Cortex of kidney (tissue), 1 donor: ENCODE measurements around the gene MEG3.

Experiments used
- DNase-seq: peaks from one replicate; lab custom pipeline; 2025; lab: John Stamatoyannopoulos, UW

Gene MEG3

DNA sequence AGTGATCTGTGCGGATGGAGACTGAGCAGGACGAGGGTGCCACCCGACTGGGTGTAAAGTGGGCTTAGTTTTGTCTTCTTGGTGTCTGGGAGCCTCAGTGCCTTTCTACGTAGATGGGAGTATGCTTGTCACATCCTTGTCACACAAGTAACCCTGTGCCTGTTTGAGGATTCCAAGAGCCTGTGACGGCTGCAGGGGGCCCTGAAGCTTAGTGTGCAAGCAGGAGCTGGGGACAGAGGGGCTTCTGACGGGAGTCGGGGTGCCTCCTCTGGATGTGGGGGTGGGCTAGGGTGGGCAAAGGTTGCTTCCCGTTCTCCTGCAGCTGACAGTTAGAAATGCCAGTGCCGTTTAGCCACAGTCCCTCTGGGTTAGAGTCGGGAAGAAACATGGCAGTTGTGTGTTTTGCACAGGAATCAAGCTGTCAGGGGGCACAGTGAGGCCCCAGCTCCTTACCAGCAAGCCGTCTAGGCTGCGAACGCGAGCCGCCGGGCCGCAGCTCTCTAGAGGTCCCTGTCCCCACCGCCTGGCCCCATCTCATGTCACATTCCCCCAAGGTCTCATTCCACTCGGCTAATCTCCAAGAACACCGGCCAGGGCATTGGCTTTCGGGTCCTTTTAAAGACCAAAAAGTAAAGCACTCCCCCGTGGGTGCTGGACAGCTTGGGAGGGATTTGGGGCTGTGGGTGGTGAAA is 70.6 kb downstream of the MEG3 start:
- DNase-seq, result no peak

DNA sequence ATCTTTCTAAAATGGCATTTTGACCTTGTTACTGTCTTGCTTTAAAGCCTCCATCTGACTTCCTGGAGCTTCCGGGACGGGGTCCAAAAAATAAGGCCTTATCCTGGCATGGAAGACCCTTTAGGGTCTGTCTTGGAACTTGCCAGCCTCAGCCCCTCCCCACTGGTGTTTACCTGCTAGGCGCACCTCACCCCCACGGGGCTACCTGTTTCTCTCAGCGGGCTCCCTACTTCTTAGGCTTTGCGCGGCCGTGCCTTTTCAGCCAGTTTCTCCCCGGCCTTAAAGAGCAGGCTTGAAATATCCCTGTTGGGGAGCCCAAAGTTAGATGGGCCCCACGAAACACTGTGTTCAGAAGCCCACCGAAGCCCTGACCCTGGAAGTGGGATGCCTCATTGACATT is 72.5 kb downstream of the MEG3 start:
- DNase-seq, result no peak

DNA sequence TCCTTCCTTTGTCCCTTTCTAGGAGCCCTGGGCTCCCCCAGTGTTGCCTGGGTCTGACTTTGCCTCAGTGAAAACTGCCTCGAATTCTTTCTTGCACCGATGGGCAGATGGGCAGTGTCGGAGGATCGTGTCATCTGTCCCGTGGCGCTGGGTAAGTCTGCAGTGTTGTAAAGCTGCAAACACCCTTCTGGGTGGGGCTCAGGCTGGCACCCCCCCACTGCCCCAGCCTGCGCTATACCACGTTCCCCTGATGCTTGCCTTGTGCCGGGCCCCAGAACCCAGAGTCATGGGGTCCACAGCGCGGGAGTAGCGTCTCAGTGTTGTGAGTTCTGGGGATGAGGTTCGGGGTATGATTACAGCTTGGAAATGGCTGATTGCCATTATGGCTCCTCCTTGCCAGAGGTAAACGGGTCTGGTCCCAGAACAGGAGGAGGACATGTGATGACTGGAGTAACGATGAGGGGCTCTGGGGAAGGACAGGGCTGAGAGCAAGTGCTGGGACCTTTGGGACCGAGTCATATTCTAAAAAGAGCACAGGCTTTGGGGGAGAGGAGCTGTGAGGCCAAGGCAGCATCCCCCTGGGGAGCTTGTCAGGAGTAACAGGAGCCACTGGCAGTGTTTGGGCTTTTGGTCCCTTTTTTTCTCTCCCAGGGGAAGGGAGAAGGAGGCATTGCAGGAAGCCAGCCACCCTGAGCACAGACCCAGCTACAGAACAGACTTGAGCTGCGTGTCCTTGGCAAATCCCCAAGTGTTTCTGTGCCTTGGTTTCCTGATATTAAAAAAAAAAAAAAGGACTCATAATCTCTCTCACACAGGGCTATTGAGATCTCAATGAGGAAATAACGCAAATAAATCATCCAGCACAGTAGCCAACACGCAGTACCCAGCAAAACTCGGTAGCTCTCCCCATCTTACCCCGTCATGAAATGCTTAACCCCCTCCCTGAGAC is 73.3 kb downstream of the MEG3 start:
- no peak for DNase-seq

DNA sequence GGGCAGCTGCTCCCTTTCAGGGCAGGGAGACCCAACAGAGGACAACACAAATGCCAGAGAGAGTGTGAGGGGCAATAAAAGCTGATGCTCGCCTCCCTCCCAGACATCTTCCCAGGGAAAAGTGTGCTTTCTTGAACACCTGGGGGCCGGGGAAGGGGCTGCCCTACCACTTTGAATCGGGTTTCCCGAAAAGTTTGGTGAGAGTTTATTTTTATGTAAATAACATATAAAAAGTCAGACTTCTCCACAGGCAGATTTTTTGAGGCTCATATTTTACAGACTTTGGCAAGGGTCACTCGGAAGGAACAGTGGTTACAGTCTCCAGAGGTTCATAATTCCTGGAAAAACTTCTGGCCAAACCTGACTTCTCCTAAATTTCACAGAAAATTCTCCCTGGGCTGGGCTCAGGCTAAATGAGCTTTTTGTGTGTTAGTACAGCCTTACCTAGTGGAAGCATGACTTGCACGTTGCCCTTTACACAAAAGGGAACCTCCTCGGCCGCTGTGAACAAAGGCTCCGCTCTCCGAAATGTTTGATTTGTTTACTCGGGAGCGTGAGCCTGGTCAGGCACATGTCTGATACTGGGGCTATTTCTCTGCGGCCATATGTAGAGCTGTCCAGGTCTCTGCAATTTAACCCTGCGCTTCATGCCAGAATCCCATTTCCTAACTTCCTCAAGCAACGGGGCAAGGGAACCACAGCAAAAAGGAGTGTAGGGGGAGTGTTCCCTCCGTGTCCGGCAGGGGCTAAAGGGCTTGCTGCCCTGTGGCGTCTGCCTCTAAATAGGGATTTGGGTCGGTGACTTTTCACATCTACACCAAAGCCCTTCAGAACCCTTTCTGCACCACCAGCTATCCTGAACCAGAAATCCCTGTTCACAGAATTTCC is 74.2 kb downstream of the MEG3 start:
- DNase-seq, result no peak

DNA sequence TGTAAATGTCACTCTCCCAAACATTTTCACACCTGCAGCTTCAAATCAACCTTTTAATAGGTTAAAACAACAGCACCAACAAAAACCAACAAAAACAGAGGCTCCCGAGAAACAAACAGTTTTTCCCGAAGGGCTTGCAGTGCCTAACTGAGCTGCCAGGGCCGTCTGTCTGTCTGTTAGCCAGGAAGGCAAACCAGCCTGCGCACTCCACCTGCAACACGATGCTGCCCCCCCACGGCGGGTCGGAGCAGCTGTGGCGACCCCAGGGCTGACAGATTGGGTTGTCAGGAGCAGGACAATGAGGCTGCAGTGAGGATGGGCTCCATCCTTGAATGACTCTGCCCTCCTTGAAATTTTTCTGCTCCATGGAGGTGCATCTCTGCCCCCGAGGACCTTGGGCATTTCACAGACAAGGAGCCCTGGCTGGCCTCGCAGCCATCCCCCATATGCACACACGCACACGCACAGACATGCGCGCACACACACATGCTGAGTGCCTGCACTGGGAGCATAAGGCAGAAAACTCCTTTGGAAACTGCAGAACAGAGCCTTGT is 75.0 kb downstream of the MEG3 start:
- DNase-seq, result no peak

DNA sequence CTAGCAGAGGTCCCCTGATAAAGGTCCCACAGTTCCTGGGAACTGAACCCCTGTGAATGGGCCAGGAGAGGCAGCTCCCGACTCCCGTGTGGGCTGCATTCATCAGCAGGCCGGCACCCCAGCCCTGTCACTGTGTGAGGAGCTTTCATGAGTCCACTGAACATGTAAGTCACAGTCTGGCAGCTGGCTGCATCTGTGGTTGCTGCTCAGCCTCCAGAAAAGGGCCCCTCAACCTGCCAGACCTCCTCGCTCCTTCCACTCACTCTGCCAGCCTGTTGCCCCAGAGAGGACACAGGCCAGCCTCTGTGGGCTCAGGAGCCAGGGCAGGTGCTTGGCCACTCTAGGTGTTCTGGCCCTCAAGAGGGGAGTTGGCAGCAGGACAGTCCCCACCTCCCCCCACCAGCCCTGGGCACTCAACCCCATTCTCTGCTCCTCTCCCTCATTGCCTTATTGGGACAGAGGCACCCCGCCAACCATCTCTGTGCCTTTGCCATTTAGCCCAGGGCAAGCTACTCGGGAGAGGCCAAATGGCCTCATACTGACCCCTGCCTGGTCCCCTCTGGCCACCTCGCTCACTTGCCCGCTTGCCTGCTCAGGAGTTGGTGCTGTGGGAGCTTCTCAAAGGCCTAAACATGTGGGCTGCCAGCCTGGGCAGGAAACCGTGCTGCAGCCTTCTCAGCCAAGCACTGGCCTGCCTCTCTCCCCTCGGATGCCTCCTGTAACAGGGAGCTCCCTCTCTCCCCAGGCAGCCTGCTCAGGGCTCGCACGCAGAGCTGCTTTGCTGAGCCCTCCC is 75.7 kb downstream of the MEG3 start:
- DNase-seq, result no peak

DNA sequence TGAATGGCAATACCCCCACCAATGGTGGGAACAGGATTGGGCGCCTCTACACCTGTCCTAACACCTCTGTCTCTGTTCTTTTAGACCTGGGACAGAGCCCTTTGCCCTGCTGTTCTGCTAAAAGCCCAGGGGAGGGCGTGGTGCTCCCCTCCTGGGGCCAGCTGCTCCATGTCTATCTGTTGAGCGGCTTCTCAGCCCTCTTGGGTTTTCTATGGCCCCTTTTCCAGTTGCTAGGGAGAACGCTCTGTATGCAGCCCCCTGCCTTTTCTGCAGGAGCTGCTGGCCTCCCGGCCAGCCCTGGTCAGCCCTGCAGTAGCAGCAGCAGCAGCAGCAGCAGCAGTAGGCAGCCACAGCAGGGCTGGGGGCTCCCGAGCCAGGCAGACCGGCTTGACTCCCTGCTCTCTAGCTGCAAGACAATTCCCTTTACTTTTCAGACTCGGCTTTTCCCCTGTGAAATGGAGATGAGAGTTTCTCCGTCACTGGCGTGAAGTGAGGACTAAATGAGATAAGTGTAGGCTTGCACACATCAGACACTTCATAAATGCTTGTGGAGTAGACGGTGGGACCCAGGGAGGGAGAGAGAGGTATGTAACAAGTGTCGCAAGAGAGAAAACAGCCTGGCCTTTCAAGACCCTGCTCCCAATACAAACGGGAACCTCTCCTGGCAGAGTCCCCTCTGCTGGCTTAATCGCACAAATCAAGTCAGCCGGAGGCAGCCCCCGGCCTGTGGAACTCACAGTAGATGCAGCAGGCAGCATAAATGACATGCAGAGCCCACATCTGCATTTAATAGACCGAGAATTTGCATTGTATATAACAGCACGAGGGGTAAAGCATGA is 76.6 kb downstream of the MEG3 start:
- DNase-seq, result no peak

DNA sequence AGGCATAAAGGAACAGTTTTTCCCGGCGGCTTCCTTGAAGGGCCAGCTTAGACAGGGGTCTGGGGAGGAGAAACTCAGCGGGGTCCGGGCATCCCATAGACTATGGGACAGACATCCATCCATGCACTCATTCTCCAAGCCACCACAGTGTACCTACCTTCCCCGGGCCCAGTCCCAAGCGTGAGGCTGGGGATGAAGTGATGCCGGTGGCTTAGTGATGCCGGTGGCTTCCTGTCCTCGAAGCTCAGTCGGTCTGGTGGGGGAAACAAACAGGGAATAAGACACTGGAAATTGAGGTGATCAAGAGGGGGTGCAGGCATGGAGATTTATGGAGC is 77.2 kb downstream of the MEG3 start:
- DNase-seq, result no peak

DNA sequence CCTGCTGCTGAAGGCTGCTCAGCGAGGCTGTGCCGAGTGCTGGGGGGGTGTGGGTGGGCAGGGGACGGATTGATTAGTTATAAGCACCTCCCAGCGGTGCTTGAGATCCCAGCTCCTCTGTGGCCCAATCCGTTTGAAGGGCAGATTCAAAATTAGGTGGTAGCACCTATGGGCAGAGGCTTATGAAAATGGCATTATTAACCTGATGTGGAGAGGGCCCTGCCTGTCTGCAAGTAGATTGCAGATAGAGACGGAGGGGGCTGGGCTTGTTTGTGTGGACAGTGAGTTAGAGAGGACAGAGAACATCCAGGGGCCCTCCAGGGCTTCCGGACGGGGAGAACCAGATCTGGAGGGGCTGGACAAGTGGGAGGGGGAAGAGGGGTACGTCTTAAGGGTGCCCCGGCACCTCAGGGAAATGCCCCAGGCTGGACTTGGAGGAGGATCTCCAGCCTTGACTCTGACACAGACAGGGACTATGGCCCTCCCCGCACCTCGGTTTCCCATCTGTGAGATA is 77.8 kb downstream of the MEG3 start, which contains the start of gene RTL1:
RTL1 (minus strand) TSS at position 51 of the 514 bp plus-strand sequence. CDS start 18,934 bp downstream, outside the sequence.
- DNase-seq, result no peak

DNA sequence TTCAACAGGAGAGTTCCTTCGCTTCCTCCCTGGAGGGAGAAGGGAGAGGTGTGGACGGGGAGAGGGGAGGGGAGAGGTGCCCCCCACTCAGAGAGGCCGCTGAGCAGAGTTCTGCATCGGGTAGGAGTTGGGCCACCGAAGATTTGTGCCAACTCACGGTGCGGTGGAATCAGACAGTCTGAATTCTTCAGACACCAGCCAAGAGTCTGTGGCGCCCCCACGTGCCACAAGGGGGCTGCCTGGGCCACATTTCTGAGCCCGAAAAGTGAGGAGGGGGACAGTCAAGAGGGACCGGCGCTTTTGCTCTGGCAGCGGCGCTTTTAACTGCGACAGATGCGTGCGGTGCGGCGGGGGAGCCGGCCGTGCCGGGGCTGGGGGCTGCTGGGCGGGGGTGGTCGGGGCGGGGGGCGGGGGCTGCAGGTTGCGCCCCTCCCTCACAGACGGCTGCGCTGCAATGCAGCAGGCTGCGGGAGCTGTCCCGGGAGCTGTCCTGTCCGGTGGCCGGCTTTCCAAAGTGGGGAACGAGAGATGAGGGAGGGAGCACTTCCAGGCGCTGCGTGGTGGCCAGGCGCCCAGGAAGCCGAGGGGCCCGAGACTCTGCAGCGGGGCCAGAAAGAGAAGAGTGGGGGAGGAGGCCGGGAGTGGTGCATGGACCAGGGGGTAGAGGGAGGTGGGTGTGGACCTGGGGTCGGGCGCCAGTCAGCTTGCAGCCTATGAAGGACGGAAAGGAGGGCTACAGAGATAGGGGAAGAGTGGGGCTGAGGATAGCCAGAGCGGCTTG is 78.6 kb downstream of the MEG3 start:
- no peak for DNase-seq

DNA sequence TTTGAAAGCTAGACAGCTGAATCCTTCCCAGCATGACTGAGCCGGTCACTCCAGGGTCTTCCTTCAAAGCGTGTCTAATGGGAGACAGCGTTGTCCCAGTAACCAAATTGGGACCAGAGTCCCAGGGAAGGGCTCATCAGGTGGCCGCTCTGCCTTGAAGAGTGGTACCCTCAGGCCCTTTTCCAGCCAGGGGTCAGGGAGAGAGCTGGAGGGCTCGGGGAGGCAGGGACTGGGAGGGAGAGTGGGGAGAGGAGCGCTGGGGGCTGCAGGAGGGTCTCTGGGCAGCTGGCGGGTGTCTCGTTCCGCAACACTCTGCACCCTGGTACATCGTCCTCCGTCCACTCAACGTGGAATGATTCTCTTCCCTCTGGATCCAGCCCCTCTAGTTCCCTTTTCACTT is 79.2 kb downstream of the MEG3 start:
- DNase-seq, result no peak

DNA sequence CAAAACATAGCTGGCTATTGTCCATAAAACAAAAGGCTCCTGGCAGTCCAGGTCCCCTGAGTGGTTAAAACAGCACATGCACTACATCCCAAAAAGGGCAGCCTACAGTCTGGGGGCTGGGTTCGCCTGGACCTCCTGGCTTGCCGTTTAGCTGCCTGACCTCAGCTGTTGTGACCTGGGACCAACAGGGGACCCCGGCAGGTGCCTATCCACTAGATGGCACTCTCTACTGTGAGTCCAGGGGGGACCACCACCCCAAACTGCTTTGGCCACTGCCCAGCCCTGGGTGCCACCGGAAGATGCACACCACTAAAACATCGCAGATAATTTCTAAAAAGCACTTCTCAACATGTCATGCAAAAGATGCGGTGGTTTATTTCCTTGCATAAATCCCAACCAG is 80.5 kb downstream of the MEG3 start:
- DNase-seq, result no peak

DNA sequence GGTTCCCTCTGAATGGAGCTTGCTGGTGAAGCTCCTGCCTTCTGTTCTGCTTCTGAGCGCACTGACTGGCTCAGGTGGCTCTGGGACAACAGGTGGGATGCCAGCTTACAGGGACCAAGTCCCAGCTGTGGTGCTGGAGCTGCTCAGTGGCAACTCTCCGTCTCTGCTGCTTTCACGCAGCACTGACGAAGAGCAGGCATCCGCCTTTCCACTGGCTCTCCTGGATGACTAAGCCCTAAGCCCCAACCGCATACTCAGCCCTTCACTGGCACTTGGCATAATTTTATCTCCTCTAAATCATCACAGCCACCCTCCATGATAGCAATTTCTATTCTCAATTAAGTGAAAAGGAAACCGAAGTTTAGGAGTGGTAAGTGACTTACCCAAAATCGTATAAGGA is 81.3 kb downstream of the MEG3 start:
- DNase-seq, result no peak

DNA sequence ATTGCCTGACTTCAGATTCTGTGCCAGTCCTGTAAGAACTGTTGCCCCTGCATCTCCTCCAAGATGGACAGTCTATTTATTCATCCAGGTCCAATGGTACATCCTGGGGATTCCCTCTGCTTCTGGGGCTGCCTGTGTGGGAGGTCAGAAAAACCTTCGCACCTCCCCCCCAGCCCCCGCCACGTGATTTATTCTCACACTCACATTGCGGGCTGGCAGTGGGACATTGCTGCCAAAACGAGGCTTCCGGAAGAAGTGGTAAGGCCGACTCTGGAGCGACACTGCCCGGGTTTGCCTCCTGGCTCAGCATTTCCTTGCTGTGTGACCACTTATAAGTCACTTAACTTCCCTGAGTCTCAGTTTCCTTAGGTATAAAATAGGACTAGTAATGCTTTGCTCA is 83.5 kb downstream of the MEG3 start:
- DNase-seq, result no peak
